ENCODE results near the gene IPPK.

GRCh38 chr9:92716557-92716956, 46.6 kb upstream of the IPPK start:
- TF ChIP-seq CTCF (conservative IDR thresholded peaks at IDR 0.05 in 1 of 2, IDR thresholded peaks at IDR 0.05 in 1 of 2; ENCODE audit: extremely low read depth in 1 of 2, insufficient read depth in 1 of 2, low read depth in 1 of 2, low read length in 2 of 2): peak; percentile 83 to 96
- TF ChIP-seq EZH2 (IDR thresholded peaks at IDR 0.05; ENCODE audit: borderline replicate concordance, low read length): no peak
